ENCODE results near the gene STK16. TPM values are rescaled to one million over a fixed set of nuclear protein-coding genes. Genes with fewer than 3 reads are reported as not detected.
A peak's percentile ranks its signal among the peaks of the same experiment; 100 is the strongest.

Gene STK16
- total and polyA plus RNA-seq, 2 of the 4 experiments (the other 2 are of a cell fraction) = 44.4 to 50.1 TPM

DNA sequence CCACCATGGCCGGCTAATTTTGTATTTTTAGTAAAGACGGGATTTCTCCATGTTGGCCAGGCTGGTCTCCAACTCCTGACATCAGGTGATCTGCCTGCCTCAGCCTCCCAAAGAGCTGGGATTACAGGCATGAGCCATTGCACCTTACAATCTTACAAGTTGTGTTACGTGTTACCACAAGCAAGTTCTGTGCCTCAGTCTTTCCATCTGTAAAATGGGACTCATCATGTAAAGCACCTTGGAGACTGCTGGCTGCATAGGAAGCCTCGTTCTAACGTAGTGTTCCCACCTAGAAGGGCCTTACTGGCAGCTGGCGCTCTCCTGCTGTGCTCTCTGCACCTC, 43.9 kb downstream of the STK16 start:
- Histone ChIP-seq H3K4me1 (ENCODE audit: control insufficient read depth, insufficient read depth, low read length) (peaks cover 17% of the 10 kb centered on the region), H2BK20ac (ENCODE audit: low read depth, low read length) (no peak overlapping the region), H2BK15ac (ENCODE audit: low read depth, low read length) (no peak overlapping the region), H4K8ac (ENCODE audit: low read depth in 2 of 2, low read length in 2 of 2) (peak overlapping the region in 1 of 2 experiments; percentile 41; a peak in 2 of 4 replicates), H4K91ac (ENCODE audit: insufficient read depth, low read depth, low read length) (0 out of 2 replicates have a peak overlapping the region, but pooled peaks have one; percentile 18), H3K9me3 (ENCODE audit: control insufficient read depth, insufficient read depth, low read length) (no peaks in the 10 kb centered on the region), H2AK5ac (ENCODE audit: low read depth, low read length) (peak overlapping the region; percentile 45; the same call in 1 of the 2 replicates), H3K27me3 (ENCODE audit: control insufficient read depth, insufficient read depth, low read length) (no peaks in the 10 kb centered on the region), H2AK9ac (replicated peaks; ENCODE audit: low read depth, low read length, poor library complexity) (peak overlapping the region; percentile 31), H3K36me3 (ENCODE audit: control insufficient read depth, insufficient read depth, low read length) (peaks cover 22% of the 10 kb centered on the region), H3K56ac (ENCODE audit: extremely low read depth, insufficient read depth, low read length) (no peak overlapping the region), H3K18ac (ENCODE audit: low read depth, low read length) (peak overlapping the region; percentile 47), H4K5ac (ENCODE audit: low read depth, low read length) (peak overlapping the region; percentile 28; the same call in 1 of the 2 replicates), H3K9ac (ENCODE audit: low read depth, low read length) (0 out of 2 replicates have a peak overlapping the region, but pooled peaks have one; percentile 11), H3K9me1 (ENCODE audit: insufficient read depth, low read length) (peaks cover 11% of the 10 kb centered on the region; the same call in 1 of the 2 replicates), H3K4me3 (ENCODE audit: insufficient read depth, low read depth, low read length) (no peak overlapping the region), H2BK120ac (ENCODE audit: low read depth, low read length) (peak overlapping the region; percentile 35; the same call in 1 of the 2 replicates), H2BK5ac (ENCODE audit: low read depth, low read length, poor library complexity, severe bottlenecking) (peak overlapping the region; percentile 61), H3K4ac (ENCODE audit: low read depth, low read length) (peak overlapping the region; percentile 72), H2AFZ (replicated peaks; ENCODE audit: low read length, poor library complexity) (peak overlapping the region; percentile 77), H3K27ac (ENCODE audit: insufficient read depth, low read length) (peak overlapping the region; percentile 70; the same call in 1 of the 2 replicates), H3K14ac (replicated peaks; ENCODE audit: low read depth, low read length) (no peak overlapping the region; the same call in 1 of the 2 replicates), H3K4me2 (ENCODE audit: low read depth, low read length) (peak overlapping the region; percentile 52), H4K20me1 (ENCODE audit: insufficient read depth, low read length) (peaks cover 10% of the 10 kb centered on the region; the same call in 1 of the 2 replicates), H3K23ac (ENCODE audit: low read depth, low read length) (peak overlapping the region; percentile 82; the same call in 1 of the 2 replicates), H3K79me1 (ENCODE audit: low read depth in 1 of 2, low read length in 2 of 2) (no peaks in the 10 kb centered on the region)
- dilution Hi-C loops (cut with HindIII; ENCODE audit: low sequenced_read_pairs, unreplicated experiment) = no loop called here
- TF ChIP-seq CTCF (conservative IDR thresholded peaks at IDR 0.05; ENCODE audit: low read depth, low read length) = no peak
- TF ChIP-seq, protein P1, sequence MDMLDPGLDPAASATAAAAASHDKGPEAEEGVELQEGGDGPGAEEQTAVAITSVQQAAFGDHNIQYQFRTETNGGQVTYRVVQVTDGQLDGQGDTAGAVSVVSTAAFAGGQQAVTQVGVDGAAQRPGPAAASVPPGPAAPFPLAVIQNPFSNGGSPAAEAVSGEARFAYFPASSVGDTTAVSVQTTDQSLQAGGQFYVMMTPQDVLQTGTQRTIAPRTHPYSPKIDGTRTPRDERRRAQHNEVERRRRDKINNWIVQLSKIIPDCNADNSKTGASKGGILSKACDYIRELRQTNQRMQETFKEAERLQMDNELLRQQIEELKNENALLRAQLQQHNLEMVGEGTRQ (IDR thresholded peaks at IDR 0.05; ENCODE audit: low read depth, low read length) = no peak
- TF ChIP-seq RCOR1 (IDR thresholded peaks at IDR 0.05; ENCODE audit: insufficient replicate concordance, low read length) = peak; percentile 42
- DNase-seq (no peak), ATAC-seq (ENCODE audit: low read depth) (no peak)
- BruUV-seq (replicated peaks) = no TSS peak
- ChIA-PET POLR2A (ENCODE audit: unreplicated experiment) (no interaction called here), CTCF (interaction anchor here (0.6 to 0.7 kb wide), 2 partner anchors 10 to 978 kb away, joined by 3 read pairs; partner anchors contain the start of gene DNAJB2)
- 68% methylated on average over 3 of the region's 6 CpGs; no CpG with 5 or more reads in 1 of the 2 experiments for WGBS, 2 experiments (ENCODE audit: extremely low coverage in 2 of 2, insufficient read length in 1 of 2)
- intact Hi-C loops (cut with micrococcal nuclease) = loop anchor here (1.0 to 2.0 kb wide), 2 partner anchors 10 to 58 kb away; partner anchors contain the start of gene DNAJB2
- in situ Hi-C loops (cut with MboI; ENCODE audit: low sequenced_read_pairs) = no loop called here

Data from IMR-90 (cell line).